HCT116 (cell line): ENCODE measurements around the gene CLDN14. TPM values are rescaled to one million over a fixed set of nuclear protein-coding genes. Genes with fewer than 3 reads are reported as not detected.

Experiments
- ATAC-seq: fragments of 200-7000 bp; cut with Tn5 transposase; 2 replicates; pipeline ENCODE4 v1.9.1; 2020; ENCODE audit warnings: mild to moderate bottlenecking, moderate library complexity
- BruUV-seq: library from RNA; stranded (reverse); fragments of 400-500 nt; replicated peaks from 2 replicates; lab custom pipeline; 2021; lab: Mats Ljungman, UMichigan
- CTCF ChIA-PET: fragments of 300-600 bp; sonication (Branson Sonifier 250); formaldehyde crosslinking; loops from one replicate; lab custom pipeline; 2021; ENCODE audit warnings: antibody characterized with exemption; lab: Charles Lee
- POLR2A ChIA-PET: fragments of 300-600, 350-600 bp; sonication (Branson Sonifier 250); formaldehyde crosslinking; loops from one replicate; lab custom pipeline; 2021; ENCODE audit warnings: antibody characterized with exemption; lab: Charles Lee
- RAD21 ChIA-PET, 2 experiments: fragments of 300-600 bp; sonication (Branson Sonifier 250); formaldehyde crosslinking; loops; one replicate each; lab custom pipeline; 2023; ENCODE audit warnings: low total read pairs in 2 of 2; ENCODE audit not compliant: uncharacterized antibody in 2 of 2, unreplicated experiment in 2 of 2, low non-redundant PET in 1 of 2; lab: Charles Lee
- DNase-seq: peaks from one replicate; pipeline ENCODE4 v3.0.0-alpha.2; 2010; ENCODE audit warnings: low read depth, low spot score
- H2AFZ ChIP-seq: fragments of 200-600 bp; shearing (Covaris generic), sonication (generic); 2 replicates; pipeline ENCODE4 v1.6.1; 2017; ENCODE audit warnings: low read depth, mixed run types, mixed read lengths, antibody characterized with exemption, low read length; ENCODE audit not compliant: poor library complexity, severe bottlenecking
- H3K27ac ChIP-seq: 2 replicates; pipeline ENCODE4 v1.5.1; 2012; ENCODE audit warnings: low read depth, low read length
- H3K27me3 ChIP-seq: fragments of 200-600 bp; sonication (generic); 2 replicates; pipeline ENCODE4 v1.6.1; 2016; ENCODE audit warnings: mixed run types, low read length, mixed read lengths; ENCODE audit not compliant: insufficient read depth
- H3K36me3 ChIP-seq, 2 experiments: fragments of 200-500 bp in 1 of 2; fragments of 200-600 bp in 1 of 2; sonication (Bioruptor generic) in 1 of 2; sonication (generic) in 1 of 2; 2 replicates each; pipeline versions ENCODE4 v1.5.1 to v1.6.1; 2014 to 2016; ENCODE audit warnings: low read length in 2 of 2, inconsistent platforms in 1 of 2, mixed read lengths in 1 of 2, mixed run types in 1 of 2; ENCODE audit not compliant: insufficient read depth in 2 of 2, control insufficient read depth in 1 of 2
- H3K4me1 ChIP-seq, 2 experiments: fragments of 200-600 bp in 1 of 2; sonication (generic) in 1 of 2; 2 replicates each; pipeline versions ENCODE4 v1.5.1 to v1.6.1; 2012 to 2017; ENCODE audit warnings: low read length in 2 of 2, inconsistent platforms in 1 of 2, mild to moderate bottlenecking in 1 of 2, mixed read lengths in 1 of 2, mixed run types in 1 of 2, moderate library complexity in 1 of 2; ENCODE audit not compliant: insufficient read depth in 2 of 2, control insufficient read depth in 1 of 2
- H3K4me2 ChIP-seq: fragments of 200-600 bp; sonication (generic); 2 replicates; pipeline ENCODE4 v1.6.1; 2017; ENCODE audit warnings: mixed run types, low read length, mixed read lengths
- H3K4me3 ChIP-seq, 2 experiments: fragments of 200-600 bp in 1 of 2; sonication (generic) in 1 of 2; replicated peaks in 1 of 2; 2 replicates each; pipeline ENCODE4 v1.5.1; 2011 to 2016; ENCODE audit warnings: low read length in 2 of 2, control low read depth in 1 of 2, low read depth in 1 of 2, mild to moderate bottlenecking in 1 of 2, mixed read lengths in 1 of 2, mixed run types in 1 of 2
- H3K79me2 ChIP-seq: fragments of 200-600 bp; sonication (generic); 2 replicates; pipeline ENCODE4 v1.6.1; 2017; ENCODE audit warnings: mild to moderate bottlenecking, mixed run types, low read length, moderate library complexity, mixed read lengths; ENCODE audit not compliant: insufficient read depth
- H3K9ac ChIP-seq: fragments of 200-600 bp; sonication (generic); 2 replicates; pipeline ENCODE4 v1.6.1; 2016; ENCODE audit warnings: low read length, mixed read lengths
- H3K9me2 ChIP-seq: fragments of 200-600 bp; sonication (generic), shearing (Covaris generic); 2 replicates; pipeline ENCODE4 v1.6.1; 2017; ENCODE audit warnings: mixed run types, mild to moderate bottlenecking, moderate library complexity; ENCODE audit not compliant: insufficient read depth
- H3K9me3 ChIP-seq, 2 experiments: fragments of 200-500 bp in 1 of 2; fragments of 200-600 bp in 1 of 2; sonication (Bioruptor generic) in 1 of 2; sonication (generic) in 1 of 2; 2 replicates each; pipeline ENCODE4 v1.6.1; 2014 to 2017; ENCODE audit warnings: low read length in 2 of 2, mixed read lengths in 2 of 2, inconsistent platforms in 1 of 2, low read depth in 1 of 2, mild to moderate bottlenecking in 1 of 2, mixed run types in 1 of 2, moderate library complexity in 1 of 2; ENCODE audit not compliant: control insufficient read depth in 1 of 2, insufficient read depth in 1 of 2
- H4K20me1 ChIP-seq: fragments of 200-600 bp; sonication (generic), shearing (Covaris generic); 2 replicates; pipeline ENCODE4 v1.6.1; 2017; ENCODE audit warnings: mixed run types, mild to moderate bottlenecking, moderate library complexity; ENCODE audit not compliant: insufficient read depth
- ATF3 ChIP-seq: IDR thresholded peaks from 2 replicates; pipeline ENCODE4 v1.6.1; 2012
- CBX3 ChIP-seq: IDR thresholded peaks from 2 replicates; pipeline ENCODE4 v1.6.1; 2012; ENCODE audit warnings: low read depth
- CEBPB ChIP-seq: IDR thresholded peaks from 2 replicates; pipeline ENCODE4 v1.6.1; 2012; ENCODE audit warnings: low read depth
- EZH2 ChIP-seq: fragments of 200-600 bp; sonication (generic); IDR thresholded peaks from 2 replicates; pipeline ENCODE4 v1.6.1; 2017; ENCODE audit warnings: antibody characterized with exemption, mixed run types
- EZH2phosphoT487 ChIP-seq: fragments of 200-600 bp; IDR thresholded peaks from 2 replicates; pipeline ENCODE4 v1.6.1; 2018; ENCODE audit warnings: antibody characterized with exemption, borderline replicate concordance
- FOSL1 ChIP-seq: IDR thresholded peaks from 2 replicates; pipeline ENCODE4 v1.6.1; 2012; ENCODE audit warnings: low read depth
- RAD21 ChIP-seq: IDR thresholded peaks from 2 replicates; pipeline ENCODE4 v1.6.1; 2012; ENCODE audit warnings: low read depth, mild to moderate bottlenecking
- REST ChIP-seq: IDR thresholded peaks from 2 replicates; pipeline ENCODE4 v1.6.1; 2012; ENCODE audit warnings: low read depth
- SRF ChIP-seq: IDR thresholded peaks from 2 replicates; pipeline ENCODE4 v1.6.1; 2012; ENCODE audit warnings: low read depth
- TCF7L2 ChIP-seq: IDR thresholded peaks from 2 replicates; pipeline ENCODE4 v1.7.0; 2011; ENCODE audit warnings: borderline replicate concordance, inconsistent platforms; ENCODE audit not compliant: insufficient read depth, insufficient read length; ENCODE audit errors: extremely low read depth
- YY1 ChIP-seq: IDR thresholded peaks from 2 replicates; pipeline ENCODE4 v1.6.1; 2011; ENCODE audit warnings: low read length, low read depth, moderate library complexity, mild to moderate bottlenecking; ENCODE audit not compliant: insufficient replicate concordance; ENCODE audit errors: extremely low read depth
- ZBTB33 ChIP-seq: IDR thresholded peaks from 2 replicates; pipeline ENCODE4 v1.6.1; 2011; ENCODE audit warnings: mild to moderate bottlenecking, low read length, moderate library complexity; ENCODE audit not compliant: insufficient replicate concordance; ENCODE audit errors: extremely low read depth
- ZNF274 ChIP-seq: fragments of 200-500 bp; sonication (Bioruptor generic); IDR thresholded peaks from 2 replicates; pipeline ENCODE4 v1.6.1; 2014; ENCODE audit warnings: mild to moderate bottlenecking, low read depth, low read length, inconsistent platforms
- intact Hi-C: fragments of 100-400 bp; cut with micrococcal nuclease; formaldehyde crosslinking; loops from 2 replicates; pipeline ENCODE4 v1.10.0; 2022
- total RNA-seq: library from RNA; stranded (reverse); gene quantifications from one replicate; pipeline ENCODE4 v1.2.1, GENCODE V29; 2021; ENCODE audit not compliant: unreplicated experiment
- TF ChIP-seq, protein P1 (sequence below): IDR thresholded peaks from 2 replicates; pipeline ENCODE4 v1.6.1; 2012

CLDN14 gene
- total RNA-seq, 1 experiment from 2014 or later: not detected

GRCh38 chr21:36516281-36516680 lies 36.4 kb upstream of the CLDN14 start:
- ATAC-seq (no peak), DNase-seq (no peak)
- Histone ChIP-seq H4K20me1 (no peaks in the 10 kb centered on the region), H3K79me2 (no peaks in the 10 kb centered on the region), H3K4me2 (no peak overlapping the region), H3K27ac (no peak overlapping the region), H3K9me3 (no peaks in the 10 kb centered on the region), H3K9ac (no peak overlapping the region), H3K36me3 (no peaks in the 10 kb centered on the region), H3K4me1 (no peaks in the 10 kb centered on the region), H3K9me2 (no peaks in the 10 kb centered on the region), H3K4me3 (no peak overlapping the region), H2AFZ (no peak overlapping the region), H3K27me3 (peaks cover 7% of the 10 kb centered on the region; the same call in 1 of the 2 replicates)
- CTCF ChIA-PET: no interaction called here
- RAD21 ChIA-PET: no interaction called here
- BruUV-seq: no TSS peak
- TF ChIP-seq, protein P1, sequence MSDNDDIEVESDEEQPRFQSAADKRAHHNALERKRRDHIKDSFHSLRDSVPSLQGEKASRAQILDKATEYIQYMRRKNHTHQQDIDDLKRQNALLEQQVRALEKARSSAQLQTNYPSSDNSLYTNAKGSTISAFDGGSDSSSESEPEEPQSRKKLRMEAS: no peak
- TF ChIP-seq TCF7L2: no peak
- no peak for TF ChIP-seq ATF3
- no peak for TF ChIP-seq FOSL1
- no peak for TF ChIP-seq ZNF274
- POLR2A ChIA-PET: no interaction called here
- intact Hi-C loops: no loop called here

DNA sequence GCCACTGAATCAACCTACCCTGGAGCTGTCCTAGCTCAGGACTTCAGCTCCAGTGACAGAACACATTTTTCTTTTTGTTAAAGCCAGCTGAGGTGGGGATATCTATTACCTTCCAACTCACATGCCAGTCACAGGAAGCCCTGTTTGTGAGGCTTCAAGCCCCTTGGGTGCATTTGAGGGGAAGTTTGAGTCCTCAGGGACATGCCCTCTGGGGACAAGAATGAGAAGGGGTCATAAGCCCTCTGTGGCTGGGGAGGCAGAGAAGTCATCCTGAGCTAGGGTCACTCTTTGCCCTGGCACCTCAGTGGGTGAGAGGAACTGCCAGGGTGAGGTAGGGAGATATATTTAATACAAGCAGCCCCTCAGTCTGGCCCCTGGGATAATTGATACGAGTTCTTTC lies 33.5 kb upstream of the CLDN14 start:
- H4K20me1 ChIP-seq: no peaks in the 10 kb centered on the region
- H3K27me3 ChIP-seq: peaks cover 7% of the 10 kb centered on the region; the same call in 1 of the 2 replicates
- no peak overlapping the region for H3K9ac ChIP-seq
- POLR2A ChIA-PET: no interaction called here
- BruUV-seq: no TSS peak
- H2AFZ ChIP-seq: no peak overlapping the region
- H3K36me3 ChIP-seq: no peaks in the 10 kb centered on the region
- no peak overlapping the region for H3K27ac ChIP-seq
- RAD21 ChIA-PET: no interaction called here
- CTCF ChIA-PET: interaction anchor here (1.9 kb wide), 1 partner anchor 117 kb away, joined by 5 read pairs; no protein-coding TSS in a partner anchor
- H3K4me2 ChIP-seq: no peak overlapping the region
- H3K4me1 ChIP-seq: peaks cover 5 to 8% of the 10 kb centered on the region in 2 experiments; a peak in 3 of 4 replicates
- H3K79me2 ChIP-seq: no peaks in the 10 kb centered on the region
- H3K9me2 ChIP-seq: no peaks in the 10 kb centered on the region
- intact Hi-C loops: no loop called here
- no peak for DNase-seq
- no peak overlapping the region for H3K4me3 ChIP-seq
- ATAC-seq: no peak
- no peaks in the 10 kb centered on the region for H3K9me3 ChIP-seq
- TF ChIP-seq ZBTB33 (no peak), EZH2 (no peak), CBX3 (no peak), RAD21 (no peak), SRF (no peak), FOSL1 (no peak), EZH2phosphoT487 (no peak), CEBPB (no peak), ZNF274 (no peak), YY1 (no peak), REST (no peak)
- TF ChIP-seq, protein P1: no peak
